ENCODE results near the gene RASGRP1. TPM values are rescaled to one million over a fixed set of nuclear protein-coding genes. Genes with fewer than 3 reads are reported as not detected.

The RASGRP1 gene
- total RNA-seq, 1 donor = 0.36 TPM

GRCh38 chr15:38475361-38475760 lies 89.3 kb downstream of the RASGRP1 start:
- peaks cover 12% of the 10 kb centered on the region for H3K36me3 ChIP-seq (ENCODE audit: insufficient read depth, low read length)
- no peaks in the 10 kb centered on the region for H3K27me3 ChIP-seq (ENCODE audit: insufficient read depth, low read length)
- peaks cover 12% of the 10 kb centered on the region for H3K4me1 ChIP-seq (ENCODE audit: insufficient read depth, low read length)
- no peaks in the 10 kb centered on the region for H3K79me2 ChIP-seq (ENCODE audit: insufficient read depth, low read length)
- no peak overlapping the region for H3K27ac ChIP-seq (ENCODE audit: low read depth, low read length)
- no peaks in the 10 kb centered on the region for H4K20me1 ChIP-seq (ENCODE audit: insufficient read depth, low read length)
- no peaks in the 10 kb centered on the region for H3K9me3 ChIP-seq (ENCODE audit: low read depth, low read length)
- DNase-seq (ENCODE audit: insufficient read length, low spot score, missing footprints) = no peak
- no peak overlapping the region for H2AFZ ChIP-seq (ENCODE audit: low read length)
- H3K4me2 ChIP-seq (ENCODE audit: insufficient read depth, low read length) = no peak overlapping the region
- no peak for TF ChIP-seq CTCF (IDR thresholded peaks at IDR 0.05; ENCODE audit: extremely low read depth, low read depth, low read length)
- H3K4me3 ChIP-seq (ENCODE audit: insufficient read depth, low read length) = no peak overlapping the region

- no peak for DNase-seq (ENCODE audit: insufficient read length, low spot score, missing footprints)
- no peak overlapping the region for H3K4me3 ChIP-seq (ENCODE audit: insufficient read depth, low read length)
- TF ChIP-seq CTCF (IDR thresholded peaks at IDR 0.05; ENCODE audit: extremely low read depth, low read depth, low read length) = peak; percentile 76
Observed at GRCh38 chr15:38474155-38474757, 90.4 kb downstream of the RASGRP1 start.

GRCh38 chr15:38471974-38472373 lies 92.6 kb downstream of the RASGRP1 start:
- H3K36me3 ChIP-seq (ENCODE audit: insufficient read depth, low read length) = peaks cover 12% of the 10 kb centered on the region
- TF ChIP-seq CTCF (IDR thresholded peaks at IDR 0.05; ENCODE audit: extremely low read depth, low read depth, low read length) = no peak

More at GRCh38 chr15:38474155-38474757, 90.4 kb downstream of the RASGRP1 start:
- H2AFZ ChIP-seq (ENCODE audit: low read length) = no peak overlapping the region
- H3K4me1 ChIP-seq (ENCODE audit: insufficient read depth, low read length) = peaks cover under 1% of the 10 kb centered on the region
- H3K9me3 ChIP-seq (ENCODE audit: low read depth, low read length) = no peaks in the 10 kb centered on the region
- H3K27me3 ChIP-seq (ENCODE audit: insufficient read depth, low read length) = no peaks in the 10 kb centered on the region
- H3K79me2 ChIP-seq (ENCODE audit: insufficient read depth, low read length) = no peaks in the 10 kb centered on the region
- H3K27ac ChIP-seq (ENCODE audit: low read depth, low read length) = peak overlapping the region; percentile 7
- H3K4me2 ChIP-seq (ENCODE audit: insufficient read depth, low read length) = no peak overlapping the region
- no peaks in the 10 kb centered on the region for H4K20me1 ChIP-seq (ENCODE audit: insufficient read depth, low read length)
- H3K36me3 ChIP-seq (ENCODE audit: insufficient read depth, low read length) = peaks cover 12% of the 10 kb centered on the region

GRCh38 chr15:38470816-38471215 lies 93.8 kb downstream of the RASGRP1 start:
- Histone ChIP-seq H3K27ac (ENCODE audit: low read depth, low read length) (no peak overlapping the region), H3K27me3 (ENCODE audit: insufficient read depth, low read length) (no peaks in the 10 kb centered on the region), H4K20me1 (ENCODE audit: insufficient read depth, low read length) (no peaks in the 10 kb centered on the region), H3K4me1 (ENCODE audit: insufficient read depth, low read length) (no peaks in the 10 kb centered on the region), H2AFZ (ENCODE audit: low read length) (no peak overlapping the region), H3K4me3 (ENCODE audit: insufficient read depth, low read length) (no peak overlapping the region), H3K79me2 (ENCODE audit: insufficient read depth, low read length) (no peaks in the 10 kb centered on the region), H3K9me3 (ENCODE audit: low read depth, low read length) (no peaks in the 10 kb centered on the region), H3K4me2 (ENCODE audit: insufficient read depth, low read length) (no peak overlapping the region), H3K36me3 (ENCODE audit: insufficient read depth, low read length) (peaks cover 9% of the 10 kb centered on the region)
- no peak for TF ChIP-seq CTCF (IDR thresholded peaks at IDR 0.05; ENCODE audit: extremely low read depth, low read depth, low read length)
- DNase-seq (ENCODE audit: insufficient read length, low spot score, missing footprints) = no peak

More at GRCh38 chr15:38471974-38472373, 92.6 kb downstream of the RASGRP1 start:
- no peak overlapping the region for H3K4me2 ChIP-seq (ENCODE audit: insufficient read depth, low read length)
- H2AFZ ChIP-seq (ENCODE audit: low read length) = no peak overlapping the region
- H3K4me3 ChIP-seq (ENCODE audit: insufficient read depth, low read length) = no peak overlapping the region
- H3K27me3 ChIP-seq (ENCODE audit: insufficient read depth, low read length) = no peaks in the 10 kb centered on the region
- H3K4me1 ChIP-seq (ENCODE audit: insufficient read depth, low read length) = no peaks in the 10 kb centered on the region
- DNase-seq (ENCODE audit: insufficient read length, low spot score, missing footprints) = no peak
- no peaks in the 10 kb centered on the region for H3K9me3 ChIP-seq (ENCODE audit: low read depth, low read length)
- H3K79me2 ChIP-seq (ENCODE audit: insufficient read depth, low read length) = no peaks in the 10 kb centered on the region
- no peaks in the 10 kb centered on the region for H4K20me1 ChIP-seq (ENCODE audit: insufficient read depth, low read length)
- H3K27ac ChIP-seq (ENCODE audit: low read depth, low read length) = no peak overlapping the region
